NCI-H146 treated with DMSO at 0.1 percent for 48 hours (cell line): ENCODE results near the gene HEPACAM.
A peak's percentile ranks its signal among the peaks of the same experiment; 100 is the strongest.
"Not testable (repeated sequence)": the region's sequence is repeated elsewhere in the genome, so short reads cannot be mapped to it uniquely, and the experiment has no call there.

ENCODE experiments used
- DNase-seq: peaks from one replicate; lab custom pipeline; 2025; ENCODE audit not compliant: unreplicated experiment; lab: John Stamatoyannopoulos, UW

The HEPACAM gene

GRCh38 chr11:124935548-124936514, at the start of gene HEPACAM:
TSS of gene HEPACAM (minus strand) at chr11:124936047. CDS start at chr11:124936006, 41 bp downstream.
- no peak for DNase-seq

DNA sequence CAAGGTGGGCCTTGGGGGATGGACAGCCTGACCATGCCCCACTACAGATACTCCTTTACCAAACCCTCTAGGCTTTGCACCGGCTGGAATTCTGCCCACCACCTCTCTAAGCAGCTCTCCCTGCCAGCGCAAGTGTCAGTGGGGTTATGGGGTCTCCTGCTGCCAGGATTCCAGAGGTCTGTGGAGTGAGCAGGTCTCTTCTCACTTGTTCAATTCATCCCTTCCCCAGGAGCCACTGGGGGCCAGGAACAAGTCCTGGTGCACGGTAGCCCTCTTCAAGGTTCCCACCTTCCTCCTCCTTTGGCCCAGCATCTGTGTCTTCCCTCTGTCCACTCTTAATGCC, 48.6 kb upstream of the HEPACAM start:
- no peak for DNase-seq

- DNase-seq: no peak
Observed at GRCh38 chr11:124983674-124984511, 48.0 kb upstream of the HEPACAM start.

DNA sequence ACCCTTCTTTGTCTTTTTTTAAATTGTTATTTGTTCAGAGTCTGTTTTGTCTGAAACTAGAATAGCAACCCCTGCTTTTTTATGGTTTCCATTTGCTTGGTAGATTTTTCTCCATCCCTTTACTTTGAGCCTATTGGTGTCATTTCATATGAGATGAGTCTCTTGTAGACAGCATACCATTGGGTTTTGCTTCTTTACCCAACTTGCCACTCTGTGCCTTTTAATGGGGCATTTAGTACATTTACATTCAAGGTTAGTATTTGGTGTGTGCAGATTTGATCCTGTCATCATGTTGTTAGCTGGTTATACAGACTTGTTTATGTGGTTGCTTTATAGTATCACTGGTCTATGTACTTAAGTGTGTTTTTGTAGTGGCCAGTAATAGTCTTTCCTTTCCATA, 46.2 kb upstream of the HEPACAM start:
- no peak for DNase-seq

DNA sequence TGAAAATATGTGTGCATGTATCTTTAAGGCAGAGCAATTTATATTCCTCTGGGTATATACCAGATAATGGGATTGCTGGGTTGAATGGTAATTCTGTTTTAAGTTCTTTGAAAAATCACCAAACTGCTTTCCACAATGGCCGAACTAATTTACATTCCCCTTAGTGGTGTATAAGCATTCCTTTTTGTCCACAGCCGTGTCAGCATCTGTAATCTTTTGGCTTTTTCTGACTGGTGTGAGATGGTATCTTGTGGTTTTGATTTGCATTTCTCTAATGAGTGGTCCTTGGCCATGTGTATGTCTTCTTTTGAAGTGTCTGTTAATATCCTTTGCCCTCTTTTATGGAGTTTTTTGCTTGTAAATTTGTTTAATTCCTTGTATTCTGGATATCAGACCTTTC, 42.5 kb upstream of the HEPACAM start:
- no peak for DNase-seq

- DNase-seq: no peak
Observed at GRCh38 chr11:124977006-124977405, 41.2 kb upstream of the HEPACAM start.

DNA sequence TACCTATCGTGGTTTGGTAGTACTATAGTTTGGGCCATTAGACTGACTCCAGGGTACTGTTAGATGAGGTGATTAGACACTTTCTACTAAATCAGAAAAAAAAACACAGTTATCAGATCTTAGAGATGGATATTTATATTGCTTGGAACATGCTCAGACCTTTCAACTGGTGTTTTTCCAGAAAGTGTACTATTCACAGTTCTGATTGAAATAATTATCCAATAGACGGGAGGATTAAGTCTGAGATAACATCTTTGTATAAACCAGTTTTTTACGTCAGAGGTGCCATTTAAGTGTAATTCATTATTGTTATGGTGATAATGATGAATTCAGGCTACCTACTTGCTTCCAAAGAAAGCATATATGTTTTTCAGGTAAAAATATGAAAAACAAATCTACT, 40.7 kb upstream of the HEPACAM start:
- DNase-seq: no peak

DNA sequence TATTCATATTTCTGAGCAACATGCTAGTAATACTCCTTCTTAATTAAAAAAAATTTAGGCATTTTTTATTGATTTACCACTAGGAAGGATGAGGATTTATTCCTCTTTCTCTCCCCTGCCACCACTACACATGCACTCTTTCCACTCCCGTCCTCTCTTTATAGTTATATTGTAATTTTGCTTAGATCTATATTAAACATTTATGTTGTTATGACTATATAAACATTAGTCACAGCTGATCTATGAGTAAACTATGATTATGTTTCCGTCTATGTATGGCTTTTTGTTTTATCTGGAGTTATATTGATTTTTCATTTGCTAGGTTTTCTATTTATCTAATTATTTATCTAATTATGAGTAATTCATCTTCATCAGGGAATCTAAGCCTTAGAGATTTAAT, 36.0 kb upstream of the HEPACAM start:
- no peak for DNase-seq

- DNase-seq: no peak
Observed at GRCh38 chr11:124970925-124971324, 35.1 kb upstream of the HEPACAM start.

DNA sequence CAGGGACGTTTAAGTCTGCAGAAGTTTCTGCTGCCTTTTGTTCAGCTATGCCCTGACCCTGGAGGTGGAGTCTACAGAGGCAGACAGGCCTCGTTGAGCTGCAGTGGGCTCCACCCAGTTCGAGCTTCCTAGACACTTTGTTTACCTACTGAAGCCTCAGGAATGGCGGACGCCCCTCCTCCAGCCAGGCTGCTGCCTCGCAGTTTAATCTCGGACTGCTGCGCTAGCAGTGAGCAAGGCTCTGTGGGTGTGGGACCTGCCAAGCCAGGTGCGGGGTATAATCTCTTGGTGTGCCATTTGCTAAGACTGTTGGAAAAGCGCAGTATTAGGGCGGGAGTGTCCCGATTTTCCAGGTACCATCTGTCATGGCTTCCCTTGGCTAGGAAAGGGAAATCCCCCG, 32.4 kb upstream of the HEPACAM start:
- not testable (repeated sequence) for DNase-seq

- peak; percentile 54 for DNase-seq
Observed at GRCh38 chr11:124961972-124962609, 26.2 kb upstream of the HEPACAM start.

DNA sequence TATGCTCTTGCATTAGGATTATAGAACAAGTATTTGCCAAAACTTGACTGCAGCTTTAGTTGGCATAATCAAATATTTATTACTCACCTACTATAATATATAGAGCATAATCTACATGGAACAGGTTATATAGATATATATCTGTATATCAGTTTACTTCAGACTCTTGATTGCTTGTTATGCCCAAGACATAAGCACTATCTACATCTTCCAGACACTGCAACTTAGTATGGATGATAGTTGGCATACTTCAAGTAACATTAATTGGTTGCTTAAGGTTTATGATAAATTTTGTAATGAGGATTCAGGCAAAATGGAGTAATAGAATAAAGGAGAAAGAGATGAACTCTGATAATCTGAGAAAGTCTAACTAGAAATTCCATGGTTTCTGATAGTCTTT, 19.2 kb upstream of the HEPACAM start:
- no peak for DNase-seq

DNA sequence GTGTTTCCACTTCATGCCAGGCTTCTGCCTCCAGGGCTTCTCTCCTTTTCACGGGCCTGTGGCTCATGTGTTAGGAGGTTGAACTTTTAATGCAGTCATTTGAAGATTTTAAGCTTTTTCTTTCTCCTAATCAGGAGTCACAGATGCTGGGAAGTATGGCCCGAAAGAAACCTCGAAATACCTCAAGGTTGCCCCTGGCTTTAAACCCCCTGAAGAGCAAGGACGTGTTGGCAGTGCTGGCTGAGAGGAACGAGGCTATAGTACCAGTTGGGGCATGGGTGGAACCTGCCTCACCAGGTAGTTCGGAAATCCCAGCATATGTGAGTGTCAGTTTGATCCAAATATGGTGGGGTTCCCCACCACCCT, 18.7 kb upstream of the HEPACAM start:
- DNase-seq: peak; percentile 14

DNA sequence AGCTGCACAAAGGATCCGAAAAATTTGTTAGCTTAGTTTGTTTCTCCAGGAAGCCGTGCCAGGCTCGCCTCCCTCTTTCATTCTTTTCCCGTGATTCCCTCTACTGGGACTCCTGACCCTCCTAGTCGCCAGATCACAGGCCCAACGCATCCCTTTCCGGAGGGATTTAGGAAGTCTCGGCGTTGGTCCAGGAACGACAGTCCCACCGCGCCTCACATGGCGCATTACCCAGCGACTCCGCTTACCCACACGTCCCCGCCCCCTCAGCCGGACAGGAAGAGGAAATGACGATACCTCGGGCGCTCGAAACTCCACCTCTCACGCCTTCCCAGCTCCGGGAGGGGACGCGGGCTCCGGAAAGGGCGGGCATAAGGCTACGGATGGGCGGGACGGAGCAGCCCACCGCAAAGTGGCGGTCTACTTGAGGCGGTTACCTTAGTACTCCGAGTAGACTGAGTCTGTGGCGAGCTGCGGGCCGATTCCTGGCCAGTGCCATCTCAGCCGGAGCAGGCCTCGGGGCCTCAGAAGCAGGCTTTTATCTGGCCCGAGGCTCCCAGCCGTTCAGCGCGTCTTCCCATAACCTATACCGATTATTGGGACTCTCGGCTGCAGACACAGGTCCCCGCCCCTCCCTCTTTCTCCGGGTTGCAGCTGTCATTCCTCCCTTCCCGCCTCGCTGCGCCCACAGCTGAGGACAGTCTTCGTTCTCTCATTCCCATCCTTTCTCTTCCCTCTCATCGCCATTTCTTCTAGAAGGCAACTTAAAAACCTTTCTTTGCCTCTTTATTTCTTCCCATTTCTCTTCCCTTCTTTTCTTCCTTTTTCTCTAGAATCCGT, 18.1 kb upstream of the HEPACAM start, which contains the start of gene CCDC15:
TSS of gene CCDC15 (plus strand) at position 450 of the 837 bp plus-strand sequence. CDS start 531 bp downstream, outside the sequence.
- peak; percentile 97 for DNase-seq

DNA sequence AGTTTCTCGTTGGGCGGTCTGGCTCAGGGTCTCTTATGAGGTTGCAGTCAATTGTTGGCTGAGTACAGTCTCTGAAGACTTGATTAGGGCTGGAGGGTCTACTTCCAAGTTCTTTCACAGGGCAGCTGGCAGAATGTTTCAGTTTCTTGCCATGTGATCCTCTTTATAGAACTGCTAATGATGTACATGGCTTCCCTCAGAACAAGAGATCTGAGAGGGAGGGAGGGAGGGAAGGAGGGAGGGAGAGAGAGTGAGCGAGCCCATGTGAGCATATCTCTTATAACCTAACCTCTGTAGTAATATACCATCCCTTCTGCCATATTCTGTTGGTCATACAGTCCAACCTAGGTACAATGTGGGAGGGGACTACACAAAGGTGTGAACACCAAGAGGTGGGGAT, 15.5 kb upstream of the HEPACAM start:
- DNase-seq: no peak

GRCh38 chr11:124950601-124951330, 14.9 kb upstream of the HEPACAM start:
- DNase-seq: no peak

DNA sequence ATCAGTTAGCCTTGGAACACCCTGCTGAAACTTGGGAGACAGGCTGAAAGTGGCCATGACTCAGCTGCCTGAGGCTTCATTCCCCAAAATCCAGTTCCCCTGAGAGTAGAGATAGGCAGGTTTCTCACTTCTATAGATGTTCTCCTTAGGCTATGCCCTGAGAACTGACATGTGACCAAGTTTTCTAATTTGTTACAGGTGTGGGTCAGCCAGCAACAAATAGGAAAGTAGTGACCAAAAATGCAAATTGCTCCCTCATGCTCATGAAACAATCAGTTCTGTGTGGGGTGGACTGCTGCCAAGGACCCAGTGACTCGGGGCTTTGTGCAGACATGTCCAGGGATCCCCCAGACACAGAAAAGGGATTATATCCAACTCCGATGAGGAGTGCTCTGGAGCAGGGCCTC, 10.9 kb upstream of the HEPACAM start:
- DNase-seq: no peak

GRCh38 chr11:124945826-124946225, 10.0 kb upstream of the HEPACAM start:
- DNase-seq: no peak

- no peak for DNase-seq
Observed at GRCh38 chr11:124944565-124944964, 8.7 kb upstream of the HEPACAM start.

GRCh38 chr11:124943741-124944140, 7.9 kb upstream of the HEPACAM start:
- no peak for DNase-seq
